H1 (cell line): ENCODE data around the gene PRICKLE2. TPM values are rescaled to one million over a fixed set of nuclear protein-coding genes. Genes with fewer than 3 reads are reported as not detected.

Source experiments
- CTCF ChIA-PET: fragments of 300-600 bp; sonication (Branson Sonifier 250); formaldehyde crosslinking; loops from one replicate; lab custom pipeline; 2021; ENCODE audit not compliant: partially characterized antibody; lab: Charles Lee
- POLR2A ChIA-PET: fragments of 300-600 bp; sonication (Branson Sonifier 250); formaldehyde crosslinking; loops from one replicate; lab custom pipeline; 2021; ENCODE audit warnings: inconsistent platforms; ENCODE audit not compliant: partially characterized antibody; lab: Charles Lee
- DNase-seq, 2 experiments: peaks; one replicate each; pipeline versions ENCODE4 v3.0.0 to v3.0.0-alpha.2; 2010 to 2022; ENCODE audit warnings: low spot score in 2 of 2, low read depth in 1 of 2, mixed read lengths in 1 of 2
- FAIRE-seq: peaks from 2 replicates; lab custom pipeline; 2011; peaks lifted over from hg19 to GRCh38; lab: Jason Lieb, UNC
- H2AFZ ChIP-seq: 2 replicates; pipeline ENCODE4 v1.8.1; 2012; ENCODE audit warnings: low read length, inconsistent platforms
- H2AK5ac ChIP-seq: 2 replicates; pipeline ENCODE4 v1.6.1; 2013; ENCODE audit warnings: low read depth, low read length
- H2BK120ac ChIP-seq: replicated peaks from 2 replicates; pipeline ENCODE3; 2013; ENCODE audit warnings: low read depth, low read length, inconsistent platforms
- H2BK12ac ChIP-seq: 2 replicates; pipeline ENCODE4 v1.6.1; 2013; ENCODE audit warnings: low read depth, low read length
- H2BK15ac ChIP-seq: 2 replicates; pipeline ENCODE4 v1.6.1; 2013; ENCODE audit warnings: low read length
- H2BK20ac ChIP-seq: 2 replicates; pipeline ENCODE4 v1.6.1; 2013; ENCODE audit warnings: low read length
- H2BK5ac ChIP-seq: 2 replicates; pipeline ENCODE4 v1.6.1; 2013; ENCODE audit warnings: low read depth, low read length
- H3K14ac ChIP-seq: 2 replicates; pipeline ENCODE4 v1.6.1; 2013; ENCODE audit warnings: inconsistent platforms; ENCODE audit not compliant: insufficient read length
- H3K18ac ChIP-seq: 2 replicates; pipeline ENCODE4 v1.6.1; 2013; ENCODE audit warnings: low read length; ENCODE audit errors: extremely low read depth
- H3K23ac ChIP-seq: 2 replicates; pipeline ENCODE4 v1.6.1; 2013; ENCODE audit warnings: inconsistent platforms; ENCODE audit not compliant: insufficient read length
- H3K23me2 ChIP-seq: 2 replicates; pipeline ENCODE4 v1.6.1; 2013; ENCODE audit warnings: low read depth, low read length
- H3K27ac ChIP-seq: 2 replicates; pipeline ENCODE4 v1.6.1; 2011; ENCODE audit warnings: low read depth, low read length, inconsistent platforms
- H3K27me3 ChIP-seq, 4 experiments: replicated peaks in 1 of 4; 1 replicate in 1 of 4; 2 replicates in 3 of 4; pipeline versions ENCODE4 v1.6.1 to v1.8.1; 2011 to 2013; ENCODE audit warnings: low read length in 3 of 4, mild to moderate bottlenecking in 3 of 4, inconsistent platforms in 2 of 4, mixed read lengths in 2 of 4, moderate library complexity in 1 of 4; ENCODE audit not compliant: control insufficient read depth in 3 of 4, insufficient read depth in 3 of 4; ENCODE audit errors: extremely low read depth in 1 of 4
- H3K36me3 ChIP-seq, 4 experiments: 2 replicates each; pipeline versions ENCODE4 v1.6.1 to v1.8.1; 2011 to 2013; ENCODE audit warnings: mild to moderate bottlenecking in 4 of 4, low read length in 3 of 4, moderate library complexity in 2 of 4, control low read depth in 1 of 4, inconsistent platforms in 1 of 4; ENCODE audit not compliant: insufficient read depth in 4 of 4, control insufficient read depth in 2 of 4
- H3K4ac ChIP-seq: replicated peaks from 2 replicates; pipeline ENCODE3; 2013; ENCODE audit warnings: low read length, low read depth, mixed read lengths, inconsistent platforms; ENCODE audit not compliant: insufficient read length
- H3K4me1 ChIP-seq, 4 experiments: replicated peaks in 1 of 4; 1 replicate in 1 of 4; 2 replicates in 3 of 4; pipeline versions ENCODE4 v1.6.1 to v1.8.1; 2011 to 2013; ENCODE audit warnings: low read length in 3 of 4, inconsistent platforms in 2 of 4, mixed read lengths in 1 of 4; ENCODE audit not compliant: insufficient read depth in 4 of 4, control insufficient read depth in 3 of 4
- H3K4me2 ChIP-seq, 2 experiments: 2 replicates each; pipeline versions ENCODE4 v1.6.1 to v1.8.1; 2011 to 2013; ENCODE audit warnings: low read depth in 2 of 2, low read length in 2 of 2, control low read depth in 1 of 2, inconsistent platforms in 1 of 2, mild to moderate bottlenecking in 1 of 2; ENCODE audit not compliant: insufficient read depth in 1 of 2
- H3K4me3 ChIP-seq, 4 experiments: fragments of 200-600, 300-600 bp in 1 of 4; sonication (generic), shearing (Covaris generic), sonication (Bioruptor Twin) in 1 of 4; 2 replicates each; pipeline versions ENCODE4 v1.5.1 to v1.8.1; 2011 to 2016; ENCODE audit warnings: low read length in 4 of 4, low read depth in 3 of 4, control low read depth in 2 of 4, inconsistent platforms in 2 of 4, mild to moderate bottlenecking in 2 of 4, mixed read lengths in 1 of 4, moderate library complexity in 1 of 4; ENCODE audit not compliant: insufficient read depth in 2 of 4; ENCODE audit errors: extremely low read depth in 1 of 4
- H3K56ac ChIP-seq: replicated peaks from 2 replicates; pipeline ENCODE3; 2013; ENCODE audit warnings: low read depth, mild to moderate bottlenecking, mixed read lengths, low read length, inconsistent platforms; ENCODE audit not compliant: insufficient read length
- H3K79me1 ChIP-seq: 2 replicates; pipeline ENCODE4 v1.6.1; 2013; ENCODE audit warnings: low read depth, low read length, control low read depth
- H3K79me2 ChIP-seq, 2 experiments: 2 replicates each; pipeline versions ENCODE4 v1.6.1 to v1.8.1; 2012 to 2013; ENCODE audit warnings: low read length in 2 of 2, mild to moderate bottlenecking in 2 of 2, inconsistent platforms in 1 of 2; ENCODE audit not compliant: insufficient read depth in 2 of 2, control insufficient read depth in 1 of 2
- H3K9ac ChIP-seq, 4 experiments: replicated peaks in 1 of 4; 1 replicate in 1 of 4; 2 replicates in 3 of 4; pipeline versions ENCODE4 v1.6.1 to v1.8.1; 2011 to 2013; ENCODE audit warnings: low read depth in 3 of 4, low read length in 3 of 4, control low read depth in 2 of 4, mild to moderate bottlenecking in 2 of 4, moderate library complexity in 2 of 4, inconsistent platforms in 1 of 4; ENCODE audit errors: extremely low read depth in 1 of 4
- H3K9me3 ChIP-seq, 2 experiments: 2 replicates each; pipeline versions ENCODE4 v1.6.1 to v1.8.1; 2012 to 2013; ENCODE audit warnings: mild to moderate bottlenecking in 2 of 2, moderate library complexity in 2 of 2, control low read depth in 1 of 2, inconsistent platforms in 1 of 2, low read depth in 1 of 2, low read length in 1 of 2, mixed read lengths in 1 of 2; ENCODE audit not compliant: insufficient read depth in 2 of 2
- H4K20me1 ChIP-seq, 2 experiments: replicated peaks in 1 of 2; 2 replicates each; pipeline versions ENCODE3 to v1.8.1; 2011 to 2013; ENCODE audit warnings: inconsistent platforms in 2 of 2, low read length in 2 of 2, mild to moderate bottlenecking in 1 of 2; ENCODE audit not compliant: insufficient read depth in 2 of 2, control insufficient read depth in 1 of 2
- H4K5ac ChIP-seq: 2 replicates; pipeline ENCODE4 v1.6.1; 2013; ENCODE audit warnings: low read length, low read depth, mixed read lengths, inconsistent platforms; ENCODE audit not compliant: insufficient read length
- H4K8ac ChIP-seq: 2 replicates; pipeline ENCODE4 v1.8.0; 2013; ENCODE audit warnings: mild to moderate bottlenecking, moderate library complexity, low read length, inconsistent platforms; ENCODE audit not compliant: insufficient read depth; ENCODE audit errors: extremely low read depth
- H4K91ac ChIP-seq: replicated peaks from 2 replicates; pipeline ENCODE3; 2013; ENCODE audit warnings: low read length, mixed read lengths, inconsistent platforms; ENCODE audit not compliant: insufficient read length
- EGR1 ChIP-seq: IDR thresholded peaks from 2 replicates; pipeline ENCODE4 v1.6.1; 2011; ENCODE audit warnings: low read depth, low read length, borderline replicate concordance
- FOSL1 ChIP-seq: IDR thresholded peaks from 2 replicates; pipeline ENCODE4 v1.6.1; 2011; ENCODE audit warnings: mild to moderate bottlenecking, low read depth, low read length, moderate library complexity; ENCODE audit not compliant: insufficient read depth
- GTF2F1 ChIP-seq: IDR thresholded peaks from 2 replicates; pipeline ENCODE4 v1.6.1; 2012; ENCODE audit warnings: low read depth, low read length, improper control_type of control experiment, borderline replicate concordance
- HDAC2 ChIP-seq, 2 experiments: fragments of 300-600 bp in 1 of 2; sonication (generic) in 1 of 2; IDR thresholded peaks; 2 replicates each; pipeline ENCODE4 v1.6.1; 2011 to 2012; ENCODE audit warnings: low read depth in 2 of 2, low read length in 2 of 2, mild to moderate bottlenecking in 2 of 2, moderate library complexity in 2 of 2, borderline replicate concordance in 1 of 2, inconsistent platforms in 1 of 2
- JUN ChIP-seq: IDR thresholded peaks from 2 replicates; pipeline ENCODE4 v1.6.1; 2011; ENCODE audit warnings: low read depth, mild to moderate bottlenecking, improper control_type of control experiment, low read length
- RNF2 ChIP-seq: fragments of 200-900, 300-1000 bp; sonication (generic); IDR thresholded peaks from 2 replicates; pipeline ENCODE4 v1.7.1; 2016; ENCODE audit warnings: borderline replicate concordance, low read depth, mild to moderate bottlenecking, antibody characterized with exemption, low read length; ENCODE audit not compliant: poor library complexity, severe bottlenecking; ENCODE audit errors: missing control alignments
- SAP30 ChIP-seq: fragments of 300-600 bp; sonication (generic); IDR thresholded peaks from 2 replicates; pipeline ENCODE4 v1.7.1; 2012; ENCODE audit warnings: low read length, moderate library complexity, mild to moderate bottlenecking, inconsistent platforms; ENCODE audit not compliant: insufficient read depth, insufficient replicate concordance
- SIRT6 ChIP-seq: IDR thresholded peaks from one replicate; pipeline ENCODE4 v1.7.1; 2012; ENCODE audit warnings: low read length, inconsistent platforms
- SIX5 ChIP-seq: IDR thresholded peaks from 2 replicates; pipeline ENCODE4 v1.6.1; 2011; ENCODE audit warnings: mild to moderate bottlenecking, low read depth, low read length
- SP2 ChIP-seq: IDR thresholded peaks from 2 replicates; pipeline ENCODE4 v1.6.1; 2012; ENCODE audit warnings: mild to moderate bottlenecking, low read length, inconsistent platforms
- SP4 ChIP-seq: IDR thresholded peaks from 2 replicates; pipeline ENCODE4 v1.6.1; 2012; ENCODE audit warnings: low read length, inconsistent platforms
- TAF7 ChIP-seq: optimal IDR thresholded peaks from 2 replicates; pipeline ENCODE3; 2011; ENCODE audit warnings: low read depth, mild to moderate bottlenecking, inconsistent platforms, low read length, moderate library complexity, borderline replicate concordance
- TCF12 ChIP-seq: IDR thresholded peaks from 2 replicates; pipeline ENCODE4 v1.6.1; 2011; ENCODE audit warnings: low read depth, mild to moderate bottlenecking, low read length
- TEAD4 ChIP-seq: IDR thresholded peaks from 2 replicates; pipeline ENCODE4 v1.6.1; 2012; ENCODE audit warnings: low read depth, low read length, inconsistent platforms, mixed read lengths
- YY1 ChIP-seq: IDR thresholded peaks from 2 replicates; pipeline ENCODE4 v1.6.1; 2011; ENCODE audit warnings: low read depth, mild to moderate bottlenecking, low read length
- WGBS, 2 experiments: shearing (Covaris generic) in 1 of 2; methylation state at CpG; one replicate each; pipeline versions ENCODE4 v1.1.6 to v1.1.7; 2013 to 2015; ENCODE audit warnings: low lambda C conversion rate in 2 of 2, mixed read lengths in 2 of 2, inconsistent platforms in 1 of 2, low coverage in 1 of 2, missing lambda C conversion rate in 1 of 2; ENCODE audit not compliant: insufficient replicate concordance in 2 of 2, insufficient coverage in 1 of 2, insufficient read length in 1 of 2; ENCODE audit errors: extremely low coverage in 1 of 2, missing lambda C conversion rate in 1 of 2; 5-methylcytosine and 5-hydroxymethylcytosine counted together
- polyA plus RNA-seq, 7 experiments: library from polyadenylated mRNA; depleted of rRNA in 3 of 7; stranded (reverse) in 5 of 7; unstranded in 2 of 7; fragments of >200 nt in 5 of 7; fragments of 200-250 nt in 2 of 7; gene quantifications; 1 replicate in 5 of 7; 2 replicates in 1 of 7; 4 replicates in 1 of 7; pipeline versions ENCODE4 v1.2.1 to v1.2.3, GENCODE V29; 2011 to 2013; ENCODE audit warnings: missing spikeins in 2 of 7, mixed read lengths in 2 of 7
- total RNA-seq: library from RNA; stranded (reverse); fragmentation: NEBNext Ultra II Directional; extraction: Animal tissue kit (Norgen Biotek cat#: 25700); gene quantifications from 2 replicates; pipeline ENCODE4 v1.2.1, GENCODE V29; 2021

The PRICKLE2 gene
- total and polyA plus RNA-seq, 2 of the 8 experiments (the other 6 are each of a cell fraction or from before 2014, with no cell fraction given), result 2.9 to 8.0 TPM

DNA sequence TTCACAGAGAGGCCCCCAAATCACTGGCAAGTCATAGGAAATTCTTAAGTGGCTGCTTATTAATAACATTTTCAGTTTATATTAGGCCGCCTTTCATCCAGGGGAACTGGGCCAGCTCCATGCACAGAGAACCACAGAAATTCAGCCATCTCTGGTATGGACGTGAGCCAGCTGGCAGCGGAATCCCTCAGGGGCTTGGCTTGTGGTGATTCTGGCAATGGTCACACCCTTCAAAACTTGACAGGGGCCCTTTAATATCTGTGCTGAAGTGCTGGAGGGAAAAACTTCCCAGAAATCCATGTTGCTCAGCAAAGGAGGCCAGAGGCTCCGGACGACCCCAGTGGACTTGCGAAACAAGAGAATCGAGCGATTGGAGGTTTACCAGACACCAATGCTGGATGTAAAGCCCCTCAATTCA lies 11.3 kb downstream of the PRICKLE2 start:
- DNase-seq (no peak), FAIRE-seq (no peak)
- no peak overlapping the region for H3K27ac ChIP-seq
- TF ChIP-seq TAF7 (no peak), YY1 (no peak), SP2 (no peak), EGR1 (no peak), SIRT6 (no peak), SP4 (no peak), TCF12 (no peak), FOSL1 (no peak), GTF2F1 (no peak), SIX5 (no peak), JUN (no peak), HDAC2 (IDR thresholded peaks at IDR 0.05; ENCODE audit: borderline replicate concordance in 1 of 2, low read depth in 2 of 2, low read length in 2 of 2) (no peak), SAP30 (no peak), RNF2 (no peak), TEAD4 (no peak)

More for the DNA sequence above, 11.3 kb downstream of the PRICKLE2 start:
- CTCF ChIA-PET, result interaction anchor here (4.5 kb wide), 1 partner anchor 12 kb away, joined by 23 read pairs; the partner anchor contains the start of gene PRICKLE2
- Histone ChIP-seq H3K4me3 (no peak overlapping the region), H3K79me2 (no peaks in the 10 kb centered on the region), H3K56ac (no peak overlapping the region), H2BK120ac (no peak overlapping the region), H2BK5ac (no peak overlapping the region), H2AK5ac (no peak overlapping the region), H4K91ac (no peak overlapping the region), H3K27me3 (peaks cover 0 to 11% (median 4%) of the 10 kb centered on the region in 4 experiments; a peak in 2 of 7 replicates), H3K18ac (no peak overlapping the region), H2AFZ (no peak overlapping the region), H2BK12ac (no peak overlapping the region), H4K20me1 (peaks cover 7 to 9% of the 10 kb centered on the region in 2 experiments), H4K8ac (no peak overlapping the region), H3K14ac (no peak overlapping the region), H3K9me3 (no peaks in the 10 kb centered on the region), H3K4me2 (no peak overlapping the region), H2BK20ac (no peak overlapping the region), H3K79me1 (no peaks in the 10 kb centered on the region), H3K9ac (no peak overlapping the region), H3K4ac (no peak overlapping the region), H3K4me1 (peaks cover 10 to 22% (median 15%) of the 10 kb centered on the region in 4 experiments; a peak in 6 of 7 replicates), H3K23ac (no peak overlapping the region), H3K36me3 (no peaks in the 10 kb centered on the region), H4K5ac (no peak overlapping the region), H2BK15ac (no peak overlapping the region), H3K23me2 (peaks cover 4% of the 10 kb centered on the region; the same call in 1 of the 2 replicates)
- POLR2A ChIA-PET, result no interaction called here
- WGBS, 2 experiments, result 95% methylated on average over 8 of the region's 8 CpGs; no CpG with 5 or more reads in 1 of the 2 experiments
